Stimulated activated CD4-positive, alpha-beta T cell treated with anti-CD3 and anti-CD28 coated beads, Interleukin-15, amount 100 ng/mL, for 1 hour (primary cell): ENCODE measurements around the gene NOL4L.

Experiments
- DNase-seq, 2 donors: peaks; one replicate each; pipeline ENCODE4 v3.0.0-alpha.2; 2020; ENCODE audit warnings: low read depth in 1 of 2, low spot score in 1 of 2

NOL4L gene

GRCh38 chr20:32434434-32434833, 150.7 kb downstream of the NOL4L start:
- no peak for DNase-seq

GRCh38 chr20:32433311-32434021, 151.7 kb downstream of the NOL4L start:
- no peak for DNase-seq

- no peak for DNase-seq
Observed at GRCh38 chr20:32432277-32432676, 152.9 kb downstream of the NOL4L start.

- no peak for DNase-seq
Observed at GRCh38 chr20:32431457-32431856, 153.7 kb downstream of the NOL4L start.

- no peak for DNase-seq
Observed at GRCh38 chr20:32429745-32430360, 155.3 kb downstream of the NOL4L start.

- no peak for DNase-seq
Observed at GRCh38 chr20:32429343-32429742, 155.8 kb downstream of the NOL4L start.

GRCh38 chr20:32427996-32428395, 157.1 kb downstream of the NOL4L start:
- no peak for DNase-seq

- no peak for DNase-seq
Observed at GRCh38 chr20:32421290-32421689, 163.8 kb downstream of the NOL4L start.

GRCh38 chr20:32418376-32418775, 166.8 kb downstream of the NOL4L start:
- DNase-seq, result no peak

GRCh38 chr20:32416206-32416605, 168.9 kb downstream of the NOL4L start:
- no peak for DNase-seq

GRCh38 chr20:32415494-32415893, 169.6 kb downstream of the NOL4L start:
- DNase-seq, result no peak

- no peak for DNase-seq
Observed at GRCh38 chr20:32411955-32412706, 173.0 kb downstream of the NOL4L start.

- DNase-seq, result peak; percentile 4 to 38
Observed at GRCh38 chr20:32407131-32407750, 177.9 kb downstream of the NOL4L start.

- DNase-seq, result no peak
Observed at GRCh38 chr20:32406701-32407100, 178.4 kb downstream of the NOL4L start.

- DNase-seq, result no peak
Observed at GRCh38 chr20:32404017-32404416, 181.1 kb downstream of the NOL4L start.

GRCh38 chr20:32400476-32400875, 184.7 kb downstream of the NOL4L start:
- no peak for DNase-seq

GRCh38 chr20:32397567-32398084, 187.5 kb downstream of the NOL4L start:
- no peak for DNase-seq

- DNase-seq, result no peak
Observed at GRCh38 chr20:32396646-32397160, 188.4 kb downstream of the NOL4L start.

- no peak for DNase-seq
Observed at GRCh38 chr20:32395066-32395465, 190.1 kb downstream of the NOL4L start.
